ENCODE measurements around the gene DHRS13.
"Not testable (repeated sequence)": the region's sequence is repeated elsewhere in the genome, so short reads cannot be mapped to it uniquely, and the experiment has no call there.

The DHRS13 gene

GRCh38 chr17:28897769-28898526 is 4.9 kb downstream of the DHRS13 start:
- peak overlapping the region; percentile 79 for H3K4me3 ChIP-seq (ENCODE audit: low read length)
- TF ChIP-seq, protein P1, sequence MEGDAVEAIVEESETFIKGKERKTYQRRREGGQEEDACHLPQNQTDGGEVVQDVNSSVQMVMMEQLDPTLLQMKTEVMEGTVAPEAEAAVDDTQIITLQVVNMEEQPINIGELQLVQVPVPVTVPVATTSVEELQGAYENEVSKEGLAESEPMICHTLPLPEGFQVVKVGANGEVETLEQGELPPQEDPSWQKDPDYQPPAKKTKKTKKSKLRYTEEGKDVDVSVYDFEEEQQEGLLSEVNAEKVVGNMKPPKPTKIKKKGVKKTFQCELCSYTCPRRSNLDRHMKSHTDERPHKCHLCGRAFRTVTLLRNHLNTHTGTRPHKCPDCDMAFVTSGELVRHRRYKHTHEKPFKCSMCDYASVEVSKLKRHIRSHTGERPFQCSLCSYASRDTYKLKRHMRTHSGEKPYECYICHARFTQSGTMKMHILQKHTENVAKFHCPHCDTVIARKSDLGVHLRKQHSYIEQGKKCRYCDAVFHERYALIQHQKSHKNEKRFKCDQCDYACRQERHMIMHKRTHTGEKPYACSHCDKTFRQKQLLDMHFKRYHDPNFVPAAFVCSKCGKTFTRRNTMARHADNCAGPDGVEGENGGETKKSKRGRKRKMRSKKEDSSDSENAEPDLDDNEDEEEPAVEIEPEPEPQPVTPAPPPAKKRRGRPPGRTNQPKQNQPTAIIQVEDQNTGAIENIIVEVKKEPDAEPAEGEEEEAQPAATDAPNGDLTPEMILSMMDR (conservative IDR thresholded peaks at IDR 0.05; ENCODE audit: low read length) = no peak
- DNase-seq (ENCODE audit: low read depth) = no peak

DNA sequence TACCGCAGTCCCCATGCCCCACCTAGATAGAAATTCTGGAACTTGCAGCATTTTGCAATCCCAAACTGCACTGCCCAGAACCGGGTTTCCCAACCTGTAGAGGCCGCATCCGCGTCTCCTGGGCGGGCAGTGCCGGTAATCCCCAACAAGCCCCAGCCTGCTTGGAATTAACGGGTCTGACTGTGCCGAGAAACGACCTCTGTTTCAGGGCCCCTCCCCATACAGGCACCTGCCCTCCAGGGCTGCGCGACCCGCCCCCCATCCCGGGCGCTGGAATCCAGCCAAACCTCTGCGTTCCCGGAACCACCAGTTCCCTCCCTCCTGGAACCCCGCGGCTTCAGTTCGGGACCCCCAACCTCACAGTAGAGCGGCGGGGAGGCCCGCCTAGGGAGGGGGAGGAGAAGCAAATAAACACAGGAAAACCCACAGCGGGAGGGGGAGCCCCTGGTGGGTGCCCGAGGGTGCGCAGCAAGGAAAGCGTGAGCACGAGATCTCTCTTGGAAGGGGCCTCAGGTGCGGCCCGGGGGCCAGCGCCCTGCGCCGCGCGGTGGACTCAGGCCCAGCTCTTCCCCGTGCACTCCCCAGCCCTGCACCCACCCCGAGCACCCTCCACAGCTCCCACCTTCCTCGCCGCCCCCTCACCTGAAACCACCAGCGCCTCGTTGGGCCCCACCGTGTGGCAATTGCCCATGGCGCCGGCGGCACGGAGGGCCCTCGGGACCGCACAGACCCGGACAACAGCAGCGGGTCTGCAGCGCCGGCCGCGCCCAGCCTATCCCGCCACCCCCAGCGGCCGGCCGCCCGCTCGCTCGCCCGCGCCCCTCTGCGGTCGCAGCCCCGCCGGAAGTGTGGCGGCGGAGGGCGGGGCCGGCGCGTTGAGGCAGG is 5.8 kb downstream of the DHRS13 start, which contains the start of gene FLOT2:
Gene FLOT2, minus strand, starts transcription at position 850 of the 885 bp plus-strand sequence. Its CDS starts 159 bp downstream, at position 691.
- DNase-seq (ENCODE audit: low read depth) = peak; percentile 48
- TF ChIP-seq, protein P1 (conservative IDR thresholded peaks at IDR 0.05; ENCODE audit: low read length) = peak; percentile 45
- H3K4me3 ChIP-seq (ENCODE audit: low read length) = peak within 1 kb of the TSS; percentile 79

GRCh38 chr17:28896491-28896883 is 6.4 kb downstream of the DHRS13 start:
- no peak for DNase-seq (ENCODE audit: low read depth)
- TF ChIP-seq, protein P1 (conservative IDR thresholded peaks at IDR 0.05; ENCODE audit: low read length) = no peak
- peak overlapping the region; percentile 79 for H3K4me3 ChIP-seq (ENCODE audit: low read length)

GRCh38 chr17:28895794-28896447 is 7.0 kb downstream of the DHRS13 start:
- no peak for DNase-seq (ENCODE audit: low read depth)
- peak overlapping the region; percentile 79 for H3K4me3 ChIP-seq (ENCODE audit: low read length)
- TF ChIP-seq, protein P1 (conservative IDR thresholded peaks at IDR 0.05; ENCODE audit: low read length) = no peak

GRCh38 chr17:28893248-28894183 is 9.4 kb downstream of the DHRS13 start:
- DNase-seq (ENCODE audit: low read depth); H3K4me3 ChIP-seq (ENCODE audit: low read length): not testable (repeated sequence)

DNA sequence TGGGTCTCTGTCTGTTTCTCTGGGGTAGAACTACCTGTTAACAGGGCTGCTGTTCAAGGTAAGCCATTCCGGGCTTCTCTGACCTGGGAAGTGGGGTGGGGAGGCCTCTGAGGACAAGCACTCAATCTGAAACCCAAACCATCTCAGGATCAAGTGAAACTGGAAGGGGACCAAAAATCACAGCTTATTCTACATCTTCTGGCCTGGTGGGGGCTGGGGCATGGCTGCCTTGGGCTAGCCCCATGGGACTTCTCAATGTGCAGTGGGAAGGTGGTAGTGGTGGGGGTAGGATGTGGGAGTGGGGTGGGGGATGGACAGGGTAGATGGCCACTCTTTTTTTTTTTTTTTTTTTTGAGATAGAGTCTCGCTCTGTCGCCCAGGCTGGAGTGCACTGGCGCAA is 10.9 kb downstream of the DHRS13 start:
- no peak for DNase-seq (ENCODE audit: low read depth)
- TF ChIP-seq, protein P1 (conservative IDR thresholded peaks at IDR 0.05; ENCODE audit: low read length) = no peak
- H3K4me3 ChIP-seq (ENCODE audit: low read length) = no peak overlapping the region
